MM.1S (cell line): ENCODE data around the gene OSTM1.
A peak's percentile ranks its signal among the peaks of the same experiment; 100 is the strongest.

Source experiments
- CTCF ChIP-seq: fragments of 300-600 bp; sonication (generic); IDR thresholded peaks from 2 replicates; pipeline ENCODE4 v1.5.1; 2016; ENCODE audit warnings: antibody characterized with exemption, low read length, mixed read lengths
- EZH2 ChIP-seq: fragments of 300-600 bp; sonication (generic); optimal IDR thresholded peaks from 2 replicates; pipeline ENCODE3; 2017; ENCODE audit warnings: low read depth, mild to moderate bottlenecking, antibody characterized with exemption, low read length, mixed read lengths
- EZH2phosphoT487 ChIP-seq: fragments of 300-600 bp; sonication (generic); IDR thresholded peaks from 2 replicates; pipeline ENCODE4 v1.6.1; 2018; ENCODE audit warnings: antibody characterized with exemption, low read length

- TF ChIP-seq CTCF (peak; percentile 44), EZH2phosphoT487 (no peak), EZH2 (no peak)
Observed at GRCh38 chr6:108115598-108116058, 41.1 kb upstream of the OSTM1 start.
